Fibroblast of lung (primary cell): Measurements from ENCODE around the gene MACROD2. TPM values are rescaled to one million over a fixed set of nuclear protein-coding genes. Genes with fewer than 3 reads are reported as not detected.

Source experiments
- DNase-seq, 2 donors: peaks; one replicate each; pipeline versions ENCODE4 v3.0.0 to v3.0.0-alpha.2; 2010; ENCODE audit warnings: low read depth in 2 of 2
- H2AFZ ChIP-seq: 2 replicates; pipeline ENCODE4 v1.5.1; 2012; ENCODE audit warnings: low read length, control low read depth, inconsistent platforms
- H3K27ac ChIP-seq: 2 replicates; pipeline ENCODE4 v1.5.1; 2011; ENCODE audit warnings: low read length, control low read depth; ENCODE audit not compliant: insufficient read depth
- H3K27me3 ChIP-seq: 2 replicates; pipeline ENCODE4 v1.5.1; 2011; ENCODE audit warnings: mild to moderate bottlenecking, low read length; ENCODE audit not compliant: control insufficient read depth, insufficient read depth
- H3K36me3 ChIP-seq: 2 replicates; pipeline ENCODE4 v1.5.1; 2011; ENCODE audit warnings: low read length; ENCODE audit not compliant: control insufficient read depth, insufficient read depth
- H3K4me1 ChIP-seq: 2 replicates; pipeline ENCODE4 v1.5.1; 2011; ENCODE audit warnings: low read length; ENCODE audit not compliant: control insufficient read depth, insufficient read depth; ENCODE audit errors: extremely low read depth
- H3K4me2 ChIP-seq: 2 replicates; pipeline ENCODE4 v1.5.1; 2011; ENCODE audit warnings: low read length, control low read depth; ENCODE audit not compliant: insufficient read depth; ENCODE audit errors: extremely low read depth
- H3K4me3 ChIP-seq, 4 experiments: fragments of 200-600 bp in 1 of 4; sonication (generic) in 1 of 4; replicated peaks in 1 of 4; 2 replicates each; pipeline ENCODE4 v1.5.1; 2011 to 2016; ENCODE audit warnings: low read length in 4 of 4, low read depth in 3 of 4, mild to moderate bottlenecking in 3 of 4, control low read depth in 2 of 4, inconsistent platforms in 1 of 4, mixed read lengths in 1 of 4; ENCODE audit not compliant: insufficient read depth in 1 of 4; ENCODE audit errors: control extremely low read depth in 1 of 4
- H3K79me2 ChIP-seq: 2 replicates; pipeline ENCODE4 v1.5.1; 2012; ENCODE audit warnings: mild to moderate bottlenecking, low read length, inconsistent platforms; ENCODE audit not compliant: control insufficient read depth, insufficient read depth
- H3K9ac ChIP-seq: 2 replicates; pipeline ENCODE4 v1.5.1; 2011; ENCODE audit warnings: mild to moderate bottlenecking, low read length, control low read depth; ENCODE audit not compliant: insufficient read depth
- H3K9me3 ChIP-seq: 2 replicates; pipeline ENCODE4 v1.5.1; 2012; ENCODE audit warnings: low read depth, low read length; ENCODE audit not compliant: control insufficient read depth, insufficient read depth
- H4K20me1 ChIP-seq: 2 replicates; pipeline ENCODE4 v1.5.1; 2011; ENCODE audit warnings: low read length; ENCODE audit not compliant: control insufficient read depth, insufficient read depth; ENCODE audit errors: extremely low read depth
- EZH2 ChIP-seq: IDR thresholded peaks from 2 replicates; pipeline ENCODE4 v1.5.1; 2012; ENCODE audit warnings: low read length, control low read depth, mild to moderate bottlenecking; ENCODE audit errors: missing control alignments
- polyA plus RNA-seq, 2 donors: library from polyadenylated mRNA; depleted of rRNA in 1 of 2; stranded (reverse) in 1 of 2; unstranded in 1 of 2; fragments of >200 nt; gene quantifications; 2 replicates each; pipeline ENCODE4 v1.2.1, GENCODE V29; 2011 to 2012; ENCODE audit warnings: missing spikeins in 1 of 2
- total RNA-seq: library from RNA; depleted of rRNA; stranded (reverse); fragments of >200 nt; gene quantifications from 2 replicates; pipeline ENCODE4 v1.2.1, GENCODE V29; 2014
- TF ChIP-seq, protein P1 (sequence below), 2 donors: IDR thresholded peaks in 1 of 2; conservative IDR thresholded peaks in 1 of 2; 1 replicate in 1 of 2; 2 replicates in 1 of 2; pipeline ENCODE4 v1.5.1; 2011 to 2012; ENCODE audit warnings: low read length in 2 of 2, control low read depth in 1 of 2, inconsistent platforms in 1 of 2, low read depth in 1 of 2, mild to moderate bottlenecking in 1 of 2

MACROD2 gene
- total and polyA plus RNA-seq, 2 donors (not counting 1 experiment from before 2014, with no cell fraction given) = 0.54 to 1.7 TPM

GRCh38 chr20:15227102-15227501, 1231.8 kb downstream of the MACROD2 start:
- Histone ChIP-seq H3K4me3 (no peak overlapping the region), H3K9ac (no peak overlapping the region), H3K4me1 (no peaks in the 10 kb centered on the region), H3K79me2 (no peaks in the 10 kb centered on the region), H3K27ac (no peak overlapping the region), H3K9me3 (no peaks in the 10 kb centered on the region), H2AFZ (no peak overlapping the region), H3K27me3 (no peaks in the 10 kb centered on the region), H4K20me1 (no peaks in the 10 kb centered on the region), H3K36me3 (no peaks in the 10 kb centered on the region), H3K4me2 (no peak overlapping the region)
- TF ChIP-seq EZH2 = no peak
- TF ChIP-seq, protein P1, sequence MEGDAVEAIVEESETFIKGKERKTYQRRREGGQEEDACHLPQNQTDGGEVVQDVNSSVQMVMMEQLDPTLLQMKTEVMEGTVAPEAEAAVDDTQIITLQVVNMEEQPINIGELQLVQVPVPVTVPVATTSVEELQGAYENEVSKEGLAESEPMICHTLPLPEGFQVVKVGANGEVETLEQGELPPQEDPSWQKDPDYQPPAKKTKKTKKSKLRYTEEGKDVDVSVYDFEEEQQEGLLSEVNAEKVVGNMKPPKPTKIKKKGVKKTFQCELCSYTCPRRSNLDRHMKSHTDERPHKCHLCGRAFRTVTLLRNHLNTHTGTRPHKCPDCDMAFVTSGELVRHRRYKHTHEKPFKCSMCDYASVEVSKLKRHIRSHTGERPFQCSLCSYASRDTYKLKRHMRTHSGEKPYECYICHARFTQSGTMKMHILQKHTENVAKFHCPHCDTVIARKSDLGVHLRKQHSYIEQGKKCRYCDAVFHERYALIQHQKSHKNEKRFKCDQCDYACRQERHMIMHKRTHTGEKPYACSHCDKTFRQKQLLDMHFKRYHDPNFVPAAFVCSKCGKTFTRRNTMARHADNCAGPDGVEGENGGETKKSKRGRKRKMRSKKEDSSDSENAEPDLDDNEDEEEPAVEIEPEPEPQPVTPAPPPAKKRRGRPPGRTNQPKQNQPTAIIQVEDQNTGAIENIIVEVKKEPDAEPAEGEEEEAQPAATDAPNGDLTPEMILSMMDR (conservative IDR thresholded peaks at IDR 0.05 in 1 of 2, IDR thresholded peaks at IDR 0.05 in 1 of 2; ENCODE audit: low read depth in 1 of 2, low read length in 2 of 2) = no peak
- no peak for DNase-seq

DNA sequence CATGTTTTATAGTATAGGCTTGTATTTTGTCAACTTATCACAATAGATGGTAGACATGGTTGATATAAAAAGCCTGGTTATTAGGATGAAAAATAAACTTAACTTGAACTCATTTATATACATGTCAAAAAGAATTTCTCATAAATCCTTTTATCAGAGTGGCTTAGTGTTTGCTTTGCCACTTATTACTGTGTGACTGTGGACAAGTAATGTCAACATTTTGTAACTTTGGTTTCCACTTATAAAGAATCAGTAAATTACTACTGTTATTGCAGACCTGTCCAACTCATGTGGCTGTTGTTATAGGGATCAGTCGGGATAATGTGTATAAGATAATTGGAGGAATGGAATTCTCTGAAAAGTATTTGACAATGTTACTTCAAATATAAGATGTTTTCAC, 1236.9 kb downstream of the MACROD2 start:
- Histone ChIP-seq H4K20me1 (no peaks in the 10 kb centered on the region), H3K4me1 (no peaks in the 10 kb centered on the region), H3K4me3 (no peak overlapping the region), H3K79me2 (no peaks in the 10 kb centered on the region), H3K9ac (no peak overlapping the region), H3K4me2 (no peak overlapping the region), H3K27me3 (no peaks in the 10 kb centered on the region), H2AFZ (no peak overlapping the region), H3K36me3 (no peaks in the 10 kb centered on the region), H3K9me3 (no peaks in the 10 kb centered on the region), H3K27ac (no peak overlapping the region)
- TF ChIP-seq EZH2 = no peak
- TF ChIP-seq, protein P1 (conservative IDR thresholded peaks at IDR 0.05 in 1 of 2, IDR thresholded peaks at IDR 0.05 in 1 of 2; ENCODE audit: low read depth in 1 of 2, low read length in 2 of 2) = no peak
- no peak for DNase-seq

DNA sequence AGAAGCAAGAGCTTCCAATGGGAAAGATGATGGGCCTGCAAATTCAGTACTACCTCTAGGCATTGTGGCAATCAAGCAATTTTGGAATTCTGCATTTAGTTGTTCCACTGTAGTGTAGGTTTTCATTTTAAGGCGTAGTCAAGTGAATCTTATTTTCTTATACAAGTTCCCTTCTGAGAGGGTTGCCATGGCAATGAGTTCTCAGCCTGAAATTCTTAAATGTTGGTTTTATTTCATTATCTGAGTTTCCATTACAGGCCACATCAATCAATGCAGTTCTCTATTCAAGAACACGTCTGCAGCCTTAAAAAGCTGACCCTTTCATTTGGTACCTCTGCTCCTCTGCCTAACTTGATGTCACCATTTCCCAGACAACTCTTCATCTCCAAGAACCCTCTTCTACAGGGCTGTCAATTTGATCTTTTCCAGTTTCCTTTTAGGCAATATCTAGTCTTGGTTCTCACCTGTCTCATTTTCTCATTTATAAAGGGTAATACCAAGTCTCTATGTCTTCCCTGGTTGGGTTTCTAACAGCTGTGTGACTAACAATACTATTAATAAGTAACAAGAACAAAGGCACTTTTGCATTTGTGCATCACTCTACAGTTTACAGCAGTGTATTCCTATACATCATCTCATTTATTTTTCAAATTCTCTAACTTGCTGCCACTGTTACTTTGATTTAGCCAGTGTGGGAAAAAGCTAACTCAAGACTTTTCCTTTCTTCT, 1240.3 kb downstream of the MACROD2 start:
- Histone ChIP-seq H2AFZ (no peak overlapping the region), H3K9me3 (no peaks in the 10 kb centered on the region), H3K36me3 (no peaks in the 10 kb centered on the region), H3K4me3 (no peak overlapping the region), H3K27ac (no peak overlapping the region), H3K4me1 (no peaks in the 10 kb centered on the region), H3K4me2 (no peak overlapping the region), H3K27me3 (no peaks in the 10 kb centered on the region), H3K9ac (no peak overlapping the region), H3K79me2 (no peaks in the 10 kb centered on the region), H4K20me1 (no peaks in the 10 kb centered on the region)
- TF ChIP-seq, protein P1 (conservative IDR thresholded peaks at IDR 0.05 in 1 of 2, IDR thresholded peaks at IDR 0.05 in 1 of 2; ENCODE audit: low read depth in 1 of 2, low read length in 2 of 2) = no peak
- no peak for TF ChIP-seq EZH2
- no peak for DNase-seq
